K562 (cell line): Measurements from ENCODE around the gene IP6K1. TPM values are rescaled to one million over a fixed set of nuclear protein-coding genes. Genes with fewer than 3 reads are reported as not detected.

ENCODE experiments used
- BDP1 ChIP-seq: IDR thresholded peaks from 3 replicates; pipeline ENCODE4 v1.6.1; 2011; ENCODE audit not compliant: insufficient read length, insufficient read depth
- DMBX1 ChIP-seq: fragments of 250-450 bp; sonication (Bioruptor Pico); IDR thresholded peaks from 2 replicates; pipeline ENCODE4 v1.8.0; 2022; ENCODE audit warnings: inconsistent platforms, mild to moderate bottlenecking, moderate library complexity, borderline replicate concordance
- KDM4B ChIP-seq, 2 experiments: fragments of 450-650 bp in 1 of 2; sonication (generic) in 1 of 2; IDR thresholded peaks; 2 replicates each; pipeline ENCODE4 v1.6.1; 2016 to 2017; ENCODE audit warnings: borderline replicate concordance in 2 of 2, antibody characterized with exemption in 1 of 2, low read depth in 1 of 2, mild to moderate bottlenecking in 1 of 2
- MEF2D ChIP-seq: conservative IDR thresholded peaks from 2 replicates; pipeline ENCODE4 v1.6.1; 2016; ENCODE audit warnings: low read depth, missing genetic modification characterization, missing compliant biosample characterization
- MYBL2 ChIP-seq, 2 experiments: fragments of 450-650 bp in 1 of 2; sonication (generic) in 1 of 2; formaldehyde crosslinking in 1 of 2; IDR thresholded peaks; 2 replicates each; pipeline versions ENCODE4 v1.6.1 to v1.8.1; 2017 to 2022; ENCODE audit warnings: borderline replicate concordance in 1 of 2, inconsistent platforms in 1 of 2, low read depth in 1 of 2, mild to moderate bottlenecking in 1 of 2, missing genetic modification reagents in 1 of 2, moderate library complexity in 1 of 2
- NFATC3 ChIP-seq: fragments of 450-650 bp; IDR thresholded peaks from 2 replicates; pipeline ENCODE4 v1.6.1; 2017; ENCODE audit warnings: mild to moderate bottlenecking
- PRMT5 ChIP-seq: sonication (generic); formaldehyde crosslinking; IDR thresholded peaks from 2 replicates; pipeline ENCODE4 v1.5.0; 2020; ENCODE audit warnings: missing genetic modification reagents
- SETDB1 ChIP-seq: IDR thresholded peaks from one replicate; pipeline ENCODE4 v1.6.1; 2012; ENCODE audit warnings: low read length, control low read depth, inconsistent platforms
- SMARCE1 ChIP-seq: fragments of 450-650 bp; IDR thresholded peaks from 2 replicates; pipeline ENCODE4 v1.7.1; 2016; ENCODE audit warnings: mild to moderate bottlenecking
- TAF15 ChIP-seq: fragments of 200-400 bp; formaldehyde crosslinking; IDR thresholded peaks from 2 replicates; pipeline ENCODE4 v1.6.1; 2017; ENCODE audit warnings: mild to moderate bottlenecking, low read depth, low read length, moderate library complexity
- TRIM28 ChIP-seq: fragments of 450-650 bp; IDR thresholded peaks from 2 replicates; pipeline ENCODE4 v1.6.1; 2017
- U2AF1 ChIP-seq: fragments of 200-400 bp; formaldehyde crosslinking; optimal IDR thresholded peaks from 2 replicates; pipeline ENCODE3; 2017; ENCODE audit warnings: mild to moderate bottlenecking, low read depth, low read length, moderate library complexity
- ZBTB17 ChIP-seq: fragments of 450-650 bp; formaldehyde crosslinking; IDR thresholded peaks from 2 replicates; pipeline ENCODE4 v1.4.0; 2020; ENCODE audit warnings: mild to moderate bottlenecking
- ZNF507 ChIP-seq: conservative IDR thresholded peaks from 2 replicates; pipeline ENCODE4 v1.6.1; 2017; ENCODE audit warnings: missing genetic modification characterization, missing compliant biosample characterization
- polyA plus RNA-seq, 8 experiments: library from polyadenylated mRNA; depleted of rRNA in 4 of 8; stranded (reverse) in 5 of 8; unstranded in 3 of 8; fragments of >200 nt; fragmentation: Nextera tagmentation in 2 of 8; fragmentation: Illumina TruSeq in 1 of 8; extraction: Ambion mirVana in 2 of 8; extraction: Trizol in 1 of 8; gene quantifications; 2 replicates each; pipeline versions ENCODE4 v1.2.1 to v1.2.3, GENCODE V29; 2011 to 2014; ENCODE audit warnings: inconsistent platforms in 1 of 8, missing spikeins in 1 of 8
- total RNA-seq, 7 experiments: library from RNA; depleted of rRNA in 6 of 7; stranded (reverse); fragments of >200 nt in 6 of 7; fragmentation: Illumina TruSeq in 2 of 7; extraction: Trizol in 2 of 7; gene quantifications; 2 replicates each; pipeline versions ENCODE4 v1.2.1 to v1.2.3, GENCODE V29; 2011 to 2021; ENCODE audit warnings: low replicate concordance in 1 of 7
- TF ChIP-seq, protein P1 (sequence below): fragments of 450-650 bp; IDR thresholded peaks from 2 replicates; pipeline ENCODE4 v1.6.1; 2017; ENCODE audit warnings: antibody characterized with exemption
- TF ChIP-seq, protein P2 (sequence below): sonication (generic); formaldehyde crosslinking; IDR thresholded peaks from 2 replicates; pipeline ENCODE4 v1.8.1; 2022; ENCODE audit warnings: missing genetic modification reagents
- TF ChIP-seq, protein P3 (sequence below), 2 experiments: fragments of 250-450 bp in 1 of 2; fragments of 450-650 bp in 1 of 2; sonication (Bioruptor Pico) in 1 of 2; IDR thresholded peaks; 2 replicates each; pipeline versions ENCODE4 v1.6.1 to v1.8.0; 2016 to 2021; ENCODE audit warnings: mild to moderate bottlenecking in 2 of 2, moderate library complexity in 2 of 2, missing compliant biosample characterization in 1 of 2, missing genetic modification characterization in 1 of 2
- TF ChIP-seq, protein P4 (sequence below): sonication (generic); formaldehyde crosslinking; IDR thresholded peaks from 2 replicates; pipeline ENCODE4 v1.8.1; 2023; ENCODE audit warnings: mild to moderate bottlenecking, missing genetic modification reagents
- TF ChIP-seq, protein P5 (sequence below), 3 experiments: fragments of 200-800 bp in 1 of 3; sonication (Bioruptor generic) in 1 of 3; sonication (generic) in 1 of 3; formaldehyde crosslinking in 1 of 3; IDR thresholded peaks; 2 replicates each; pipeline versions ENCODE4 v1.6.1 to v1.8.0; 2016 to 2022; ENCODE audit warnings: mild to moderate bottlenecking in 2 of 3, missing compliant biosample characterization in 2 of 3, missing genetic modification characterization in 2 of 3, missing genetic modification reagents in 1 of 3

Gene IP6K1
- total and polyA plus RNA-seq, 9 of the 15 experiments (the other 6 are each of a cell fraction or from before 2014, with no cell fraction given) = 0.46 to 29.2 (median 13.1) TPM

DNA sequence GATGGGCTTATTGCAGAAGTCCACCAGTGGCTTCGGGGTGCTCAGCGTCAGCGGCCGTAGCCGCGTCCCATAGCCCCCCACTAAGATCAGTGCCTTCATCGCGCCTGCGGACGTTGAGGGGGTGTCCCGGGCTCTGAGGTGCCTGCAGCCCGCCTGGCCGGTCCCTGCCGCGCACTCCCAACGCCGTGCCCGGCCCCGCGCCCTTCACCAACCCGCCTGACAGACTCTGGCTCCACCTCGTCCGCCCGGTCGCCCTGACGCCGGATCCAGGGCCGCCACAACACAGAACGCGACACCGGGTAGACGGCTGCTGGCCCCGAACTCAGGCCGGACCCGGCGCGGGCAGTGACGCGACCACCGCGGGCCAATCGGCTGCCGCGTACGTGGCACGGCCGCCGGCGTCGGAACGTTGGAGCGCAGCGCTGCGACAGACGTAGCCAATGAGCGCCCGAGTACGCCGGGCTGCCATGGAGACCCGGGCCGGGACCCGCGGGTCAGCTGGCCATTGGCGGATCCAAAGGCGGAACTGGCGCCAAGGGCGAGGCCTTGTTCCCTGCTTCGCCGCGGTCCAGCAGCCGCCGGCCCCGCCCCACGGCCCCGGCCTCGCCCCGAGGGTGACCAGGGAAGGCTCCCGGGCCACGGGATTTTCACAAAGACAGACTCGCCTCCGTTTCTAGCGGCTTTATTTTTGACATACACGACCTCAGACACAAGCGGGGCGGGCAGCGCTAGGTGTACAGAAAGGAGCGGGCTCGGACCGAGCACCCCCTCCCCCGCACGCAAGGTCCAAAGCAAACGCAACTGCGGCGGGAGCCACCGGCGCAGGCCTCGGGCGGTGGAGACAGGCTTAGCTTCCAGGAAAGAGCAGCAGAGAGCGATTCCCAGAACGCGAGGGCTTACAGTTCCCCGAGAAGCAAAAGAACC, 62.5 kb downstream of the IP6K1 start, which contains the start of gene GMPPB (continued):
- TF ChIP-seq NFATC3 (no peak), KDM4B (IDR thresholded peaks at IDR 0.05; ENCODE audit: borderline replicate concordance in 2 of 2, low read depth in 1 of 2) (no peak), BDP1 (no peak), U2AF1 (no peak), TRIM28 (no peak), MEF2D (tag) (no peak), PRMT5 (CRISPR knock-in tag) (no peak), DMBX1 (CRISPR knock-in tag) (no peak), MYBL2 (IDR thresholded peaks at IDR 0.05; ENCODE audit: low read depth) (no peak; the same call in 1 of the 2 replicates), MYBL2 (CRISPR knock-in tag; IDR thresholded peaks at IDR 0.05; ENCODE audit: borderline replicate concordance) (no peak), ZNF507 (tag) (no peak), SETDB1 (no peak), SMARCE1 (no peak), TAF15 (no peak), ZBTB17 (0 out of 2 replicates have a peak, but pooled peaks have one; percentile 10)
- TF ChIP-seq, protein P1, sequence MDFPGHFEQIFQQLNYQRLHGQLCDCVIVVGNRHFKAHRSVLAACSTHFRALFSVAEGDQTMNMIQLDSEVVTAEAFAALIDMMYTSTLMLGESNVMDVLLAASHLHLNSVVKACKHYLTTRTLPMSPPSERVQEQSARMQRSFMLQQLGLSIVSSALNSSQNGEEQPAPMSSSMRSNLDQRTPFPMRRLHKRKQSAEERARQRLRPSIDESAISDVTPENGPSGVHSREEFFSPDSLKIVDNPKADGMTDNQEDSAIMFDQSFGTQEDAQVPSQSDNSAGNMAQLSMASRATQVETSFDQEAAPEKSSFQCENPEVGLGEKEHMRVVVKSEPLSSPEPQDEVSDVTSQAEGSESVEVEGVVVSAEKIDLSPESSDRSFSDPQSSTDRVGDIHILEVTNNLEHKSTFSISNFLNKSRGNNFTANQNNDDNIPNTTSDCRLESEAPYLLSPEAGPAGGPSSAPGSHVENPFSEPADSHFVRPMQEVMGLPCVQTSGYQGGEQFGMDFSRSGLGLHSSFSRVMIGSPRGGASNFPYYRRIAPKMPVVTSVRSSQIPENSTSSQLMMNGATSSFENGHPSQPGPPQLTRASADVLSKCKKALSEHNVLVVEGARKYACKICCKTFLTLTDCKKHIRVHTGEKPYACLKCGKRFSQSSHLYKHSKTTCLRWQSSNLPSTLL = peak; percentile 98
- TF ChIP-seq, protein P2, sequence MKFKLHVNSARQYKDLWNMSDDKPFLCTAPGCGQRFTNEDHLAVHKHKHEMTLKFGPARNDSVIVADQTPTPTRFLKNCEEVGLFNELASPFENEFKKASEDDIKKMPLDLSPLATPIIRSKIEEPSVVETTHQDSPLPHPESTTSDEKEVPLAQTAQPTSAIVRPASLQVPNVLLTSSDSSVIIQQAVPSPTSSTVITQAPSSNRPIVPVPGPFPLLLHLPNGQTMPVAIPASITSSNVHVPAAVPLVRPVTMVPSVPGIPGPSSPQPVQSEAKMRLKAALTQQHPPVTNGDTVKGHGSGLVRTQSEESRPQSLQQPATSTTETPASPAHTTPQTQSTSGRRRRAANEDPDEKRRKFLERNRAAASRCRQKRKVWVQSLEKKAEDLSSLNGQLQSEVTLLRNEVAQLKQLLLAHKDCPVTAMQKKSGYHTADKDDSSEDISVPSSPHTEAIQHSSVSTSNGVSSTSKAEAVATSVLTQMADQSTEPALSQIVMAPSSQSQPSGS = no peak
- TF ChIP-seq, protein P3, sequence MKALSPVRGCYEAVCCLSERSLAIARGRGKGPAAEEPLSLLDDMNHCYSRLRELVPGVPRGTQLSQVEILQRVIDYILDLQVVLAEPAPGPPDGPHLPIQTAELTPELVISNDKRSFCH (CRISPR knock-in tag; IDR thresholded peaks at IDR 0.05) = no peak
- TF ChIP-seq, protein P3 (tag; IDR thresholded peaks at IDR 0.05) = no peak
- TF ChIP-seq, protein P4, sequence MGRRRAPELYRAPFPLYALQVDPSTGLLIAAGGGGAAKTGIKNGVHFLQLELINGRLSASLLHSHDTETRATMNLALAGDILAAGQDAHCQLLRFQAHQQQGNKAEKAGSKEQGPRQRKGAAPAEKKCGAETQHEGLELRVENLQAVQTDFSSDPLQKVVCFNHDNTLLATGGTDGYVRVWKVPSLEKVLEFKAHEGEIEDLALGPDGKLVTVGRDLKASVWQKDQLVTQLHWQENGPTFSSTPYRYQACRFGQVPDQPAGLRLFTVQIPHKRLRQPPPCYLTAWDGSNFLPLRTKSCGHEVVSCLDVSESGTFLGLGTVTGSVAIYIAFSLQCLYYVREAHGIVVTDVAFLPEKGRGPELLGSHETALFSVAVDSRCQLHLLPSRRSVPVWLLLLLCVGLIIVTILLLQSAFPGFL (CRISPR knock-in tag) = no peak
- TF ChIP-seq, protein P5, sequence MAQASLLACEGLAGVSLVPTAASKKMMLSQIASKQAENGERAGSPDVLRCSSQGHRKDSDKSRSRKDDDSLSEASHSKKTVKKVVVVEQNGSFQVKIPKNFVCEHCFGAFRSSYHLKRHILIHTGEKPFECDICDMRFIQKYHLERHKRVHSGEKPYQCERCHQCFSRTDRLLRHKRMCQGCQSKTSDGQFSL (CRISPR knock-in tag; IDR thresholded peaks at IDR 0.05) = no peak; the same call in 1 of the 2 replicates
- TF ChIP-seq, protein P5 (tag; IDR thresholded peaks at IDR 0.05) = no peak
